HL-60 (cell line): ENCODE results near the gene PDE4B.

ENCODE experiments used
- DNase-seq, 2 experiments: peaks; one replicate each; pipeline ENCODE4 v3.0.0-alpha.2; 2010 to 2020; ENCODE audit warnings: low read depth in 1 of 2, low spot score in 1 of 2
- H3K27ac ChIP-seq: fragments of 250-450 bp; sonication (Bioruptor Pico); replicated peaks from 2 replicates; pipeline ENCODE4 v1.5.1; 2020; ENCODE audit warnings: mild to moderate bottlenecking, moderate library complexity
- H3K27me3 ChIP-seq: fragments of 250-450 bp; sonication (Bioruptor Pico); 2 replicates; pipeline ENCODE4 v1.5.1; 2021; ENCODE audit warnings: mild to moderate bottlenecking, moderate library complexity; ENCODE audit not compliant: insufficient read depth, poor library complexity, severe bottlenecking
- H3K4me3 ChIP-seq: replicated peaks from 2 replicates; pipeline ENCODE4 v1.5.1; 2011; ENCODE audit warnings: mild to moderate bottlenecking, control low read depth, low read length; ENCODE audit not compliant: insufficient read depth
- GABPA ChIP-seq: IDR thresholded peaks from 2 replicates; pipeline ENCODE4 v1.6.1; 2012; ENCODE audit warnings: low read depth
- POLR2AphosphoS5 ChIP-seq: IDR thresholded peaks from 2 replicates; pipeline ENCODE4 v1.6.1; 2012; ENCODE audit warnings: low read depth
- SPI1 ChIP-seq: IDR thresholded peaks from 2 replicates; pipeline ENCODE4 v1.6.1; 2012; ENCODE audit warnings: low read depth, mild to moderate bottlenecking, borderline replicate concordance
- TF ChIP-seq, protein P1 (sequence below): IDR thresholded peaks from 2 replicates; pipeline ENCODE4 v1.6.1; 2012; ENCODE audit warnings: low read depth; ENCODE audit not compliant: insufficient replicate concordance
- TF ChIP-seq, protein P2 (sequence below): IDR thresholded peaks from one replicate; pipeline ENCODE4 v1.5.1; 2011; ENCODE audit warnings: low read length, control low read depth, inconsistent platforms; ENCODE audit not compliant: insufficient read depth

PDE4B gene

GRCh38 chr1:66359269-66359668 is 566.6 kb downstream of the PDE4B start:
- no peak for DNase-seq
- Histone ChIP-seq H3K27ac (no peak overlapping the region), H3K27me3 (no peaks in the 10 kb centered on the region), H3K4me3 (no peak overlapping the region)
- TF ChIP-seq SPI1 = no peak
- TF ChIP-seq, protein P1, sequence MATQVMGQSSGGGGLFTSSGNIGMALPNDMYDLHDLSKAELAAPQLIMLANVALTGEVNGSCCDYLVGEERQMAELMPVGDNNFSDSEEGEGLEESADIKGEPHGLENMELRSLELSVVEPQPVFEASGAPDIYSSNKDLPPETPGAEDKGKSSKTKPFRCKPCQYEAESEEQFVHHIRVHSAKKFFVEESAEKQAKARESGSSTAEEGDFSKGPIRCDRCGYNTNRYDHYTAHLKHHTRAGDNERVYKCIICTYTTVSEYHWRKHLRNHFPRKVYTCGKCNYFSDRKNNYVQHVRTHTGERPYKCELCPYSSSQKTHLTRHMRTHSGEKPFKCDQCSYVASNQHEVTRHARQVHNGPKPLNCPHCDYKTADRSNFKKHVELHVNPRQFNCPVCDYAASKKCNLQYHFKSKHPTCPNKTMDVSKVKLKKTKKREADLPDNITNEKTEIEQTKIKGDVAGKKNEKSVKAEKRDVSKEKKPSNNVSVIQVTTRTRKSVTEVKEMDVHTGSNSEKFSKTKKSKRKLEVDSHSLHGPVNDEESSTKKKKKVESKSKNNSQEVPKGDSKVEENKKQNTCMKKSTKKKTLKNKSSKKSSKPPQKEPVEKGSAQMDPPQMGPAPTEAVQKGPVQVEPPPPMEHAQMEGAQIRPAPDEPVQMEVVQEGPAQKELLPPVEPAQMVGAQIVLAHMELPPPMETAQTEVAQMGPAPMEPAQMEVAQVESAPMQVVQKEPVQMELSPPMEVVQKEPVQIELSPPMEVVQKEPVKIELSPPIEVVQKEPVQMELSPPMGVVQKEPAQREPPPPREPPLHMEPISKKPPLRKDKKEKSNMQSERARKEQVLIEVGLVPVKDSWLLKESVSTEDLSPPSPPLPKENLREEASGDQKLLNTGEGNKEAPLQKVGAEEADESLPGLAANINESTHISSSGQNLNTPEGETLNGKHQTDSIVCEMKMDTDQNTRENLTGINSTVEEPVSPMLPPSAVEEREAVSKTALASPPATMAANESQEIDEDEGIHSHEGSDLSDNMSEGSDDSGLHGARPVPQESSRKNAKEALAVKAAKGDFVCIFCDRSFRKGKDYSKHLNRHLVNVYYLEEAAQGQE = no peak
- no peak for TF ChIP-seq POLR2AphosphoS5
- TF ChIP-seq, protein P2, sequence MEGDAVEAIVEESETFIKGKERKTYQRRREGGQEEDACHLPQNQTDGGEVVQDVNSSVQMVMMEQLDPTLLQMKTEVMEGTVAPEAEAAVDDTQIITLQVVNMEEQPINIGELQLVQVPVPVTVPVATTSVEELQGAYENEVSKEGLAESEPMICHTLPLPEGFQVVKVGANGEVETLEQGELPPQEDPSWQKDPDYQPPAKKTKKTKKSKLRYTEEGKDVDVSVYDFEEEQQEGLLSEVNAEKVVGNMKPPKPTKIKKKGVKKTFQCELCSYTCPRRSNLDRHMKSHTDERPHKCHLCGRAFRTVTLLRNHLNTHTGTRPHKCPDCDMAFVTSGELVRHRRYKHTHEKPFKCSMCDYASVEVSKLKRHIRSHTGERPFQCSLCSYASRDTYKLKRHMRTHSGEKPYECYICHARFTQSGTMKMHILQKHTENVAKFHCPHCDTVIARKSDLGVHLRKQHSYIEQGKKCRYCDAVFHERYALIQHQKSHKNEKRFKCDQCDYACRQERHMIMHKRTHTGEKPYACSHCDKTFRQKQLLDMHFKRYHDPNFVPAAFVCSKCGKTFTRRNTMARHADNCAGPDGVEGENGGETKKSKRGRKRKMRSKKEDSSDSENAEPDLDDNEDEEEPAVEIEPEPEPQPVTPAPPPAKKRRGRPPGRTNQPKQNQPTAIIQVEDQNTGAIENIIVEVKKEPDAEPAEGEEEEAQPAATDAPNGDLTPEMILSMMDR = no peak

- Histone ChIP-seq H3K27ac (no peak overlapping the region), H3K4me3 (no peak overlapping the region), H3K27me3 (no peaks in the 10 kb centered on the region)
- TF ChIP-seq SPI1 (no peak), POLR2AphosphoS5 (no peak), GABPA (no peak)
- TF ChIP-seq, protein P2 = no peak
- TF ChIP-seq, protein P1 = no peak
- DNase-seq = no peak
Measured at GRCh38 chr1:66359815-66360214, 567.1 kb downstream of the PDE4B start.

GRCh38 chr1:66360285-66360724 is 567.6 kb downstream of the PDE4B start:
- no peaks in the 10 kb centered on the region for H3K27me3 ChIP-seq
- TF ChIP-seq GABPA (no peak), SPI1 (no peak), POLR2AphosphoS5 (no peak)
- TF ChIP-seq, protein P2 = no peak
- TF ChIP-seq, protein P1 = no peak
- H3K27ac ChIP-seq = no peak overlapping the region
- no peak overlapping the region for H3K4me3 ChIP-seq
- no peak for DNase-seq
